Measurements from ENCODE around the gene KCNB1.

The KCNB1 gene

DNA sequence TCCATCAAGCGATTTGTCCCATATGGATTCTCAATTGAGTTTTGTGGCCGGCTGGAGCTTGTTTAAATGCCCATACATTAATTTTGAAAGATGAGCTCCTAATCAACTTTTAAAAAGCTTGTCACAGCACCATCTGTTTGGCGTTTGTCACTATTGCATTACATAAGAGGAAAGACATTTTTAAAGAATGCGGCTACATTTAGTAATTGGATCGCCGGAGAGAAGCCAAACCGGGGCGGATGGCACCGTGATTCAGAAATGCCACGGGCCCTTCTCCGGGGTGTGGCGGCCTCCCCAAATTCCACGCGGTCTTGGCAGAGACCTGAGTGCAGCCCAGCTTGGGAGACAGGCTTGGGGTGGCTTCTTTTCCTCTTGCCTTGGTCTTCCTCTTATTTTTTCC lies 136.9 kb downstream of the KCNB1 start:
- no peak overlapping the region for H3K27ac ChIP-seq
- TF ChIP-seq, protein P1, sequence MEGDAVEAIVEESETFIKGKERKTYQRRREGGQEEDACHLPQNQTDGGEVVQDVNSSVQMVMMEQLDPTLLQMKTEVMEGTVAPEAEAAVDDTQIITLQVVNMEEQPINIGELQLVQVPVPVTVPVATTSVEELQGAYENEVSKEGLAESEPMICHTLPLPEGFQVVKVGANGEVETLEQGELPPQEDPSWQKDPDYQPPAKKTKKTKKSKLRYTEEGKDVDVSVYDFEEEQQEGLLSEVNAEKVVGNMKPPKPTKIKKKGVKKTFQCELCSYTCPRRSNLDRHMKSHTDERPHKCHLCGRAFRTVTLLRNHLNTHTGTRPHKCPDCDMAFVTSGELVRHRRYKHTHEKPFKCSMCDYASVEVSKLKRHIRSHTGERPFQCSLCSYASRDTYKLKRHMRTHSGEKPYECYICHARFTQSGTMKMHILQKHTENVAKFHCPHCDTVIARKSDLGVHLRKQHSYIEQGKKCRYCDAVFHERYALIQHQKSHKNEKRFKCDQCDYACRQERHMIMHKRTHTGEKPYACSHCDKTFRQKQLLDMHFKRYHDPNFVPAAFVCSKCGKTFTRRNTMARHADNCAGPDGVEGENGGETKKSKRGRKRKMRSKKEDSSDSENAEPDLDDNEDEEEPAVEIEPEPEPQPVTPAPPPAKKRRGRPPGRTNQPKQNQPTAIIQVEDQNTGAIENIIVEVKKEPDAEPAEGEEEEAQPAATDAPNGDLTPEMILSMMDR (conservative IDR thresholded peaks at IDR 0.05): no peak

DNA sequence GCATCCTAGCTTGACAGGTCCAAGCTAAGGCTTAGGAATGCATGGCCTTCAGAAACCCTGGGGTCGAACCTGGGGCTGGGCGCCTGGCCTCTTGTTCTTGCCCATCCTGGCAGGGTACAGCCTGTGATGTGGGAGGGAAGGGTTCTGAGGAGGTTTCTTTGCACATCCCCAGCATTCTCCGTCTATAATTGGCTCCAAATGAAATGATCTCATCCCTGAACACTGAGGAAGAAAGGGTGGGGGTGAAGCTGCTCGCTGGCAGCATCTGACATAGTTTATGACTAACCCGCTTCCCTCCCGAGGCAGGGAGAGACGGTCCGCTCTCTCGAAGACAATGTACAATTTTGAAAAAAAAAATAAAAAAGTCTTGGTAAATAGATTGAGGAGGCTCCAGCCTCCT lies 137.5 kb downstream of the KCNB1 start:
- no peak overlapping the region for H3K27ac ChIP-seq
- TF ChIP-seq, protein P1 (conservative IDR thresholded peaks at IDR 0.05): no peak

DNA sequence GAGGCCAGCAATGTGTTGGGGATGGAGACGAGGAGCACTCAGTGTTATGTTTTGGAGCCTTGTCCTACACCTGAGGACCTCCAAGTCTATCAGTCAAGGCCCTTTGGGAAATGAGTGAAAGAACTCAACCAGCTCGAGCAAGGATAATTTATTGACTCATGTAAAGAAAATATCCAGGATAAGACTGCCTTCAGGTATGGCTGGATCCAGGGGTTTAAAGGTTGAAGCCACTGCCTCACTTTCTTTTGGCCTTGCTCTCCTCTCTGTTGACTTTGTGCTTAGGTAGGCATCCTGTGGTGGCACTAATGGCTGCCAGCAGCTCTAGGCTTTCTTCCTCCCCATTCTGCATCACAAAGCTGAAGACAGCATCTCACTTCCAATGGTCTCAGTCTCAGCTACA lies 138.3 kb downstream of the KCNB1 start:
- TF ChIP-seq, protein P1 (conservative IDR thresholded peaks at IDR 0.05): no peak
- no peak overlapping the region for H3K27ac ChIP-seq

DNA sequence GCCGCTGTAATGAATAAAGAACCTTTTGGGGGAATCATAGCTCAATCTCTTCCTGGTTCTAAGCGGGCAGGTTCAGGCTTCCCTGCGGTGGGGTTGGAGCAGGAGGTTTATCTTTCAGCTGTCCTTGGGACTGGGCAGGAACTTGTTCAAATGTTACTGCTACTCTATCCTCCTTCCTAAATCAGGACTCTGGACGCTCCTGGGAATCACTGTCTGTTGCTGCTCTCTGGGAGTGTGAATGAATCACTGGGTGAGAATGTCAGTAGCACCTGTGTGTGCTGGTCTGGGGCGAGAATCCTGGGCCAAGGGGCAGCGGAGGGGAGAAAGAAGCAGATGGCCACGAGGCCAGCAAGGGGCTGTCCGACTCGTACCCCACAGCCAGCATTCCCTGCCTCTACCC lies 139.2 kb downstream of the KCNB1 start:
- no peak overlapping the region for H3K27ac ChIP-seq
- TF ChIP-seq, protein P1 (conservative IDR thresholded peaks at IDR 0.05): no peak

DNA sequence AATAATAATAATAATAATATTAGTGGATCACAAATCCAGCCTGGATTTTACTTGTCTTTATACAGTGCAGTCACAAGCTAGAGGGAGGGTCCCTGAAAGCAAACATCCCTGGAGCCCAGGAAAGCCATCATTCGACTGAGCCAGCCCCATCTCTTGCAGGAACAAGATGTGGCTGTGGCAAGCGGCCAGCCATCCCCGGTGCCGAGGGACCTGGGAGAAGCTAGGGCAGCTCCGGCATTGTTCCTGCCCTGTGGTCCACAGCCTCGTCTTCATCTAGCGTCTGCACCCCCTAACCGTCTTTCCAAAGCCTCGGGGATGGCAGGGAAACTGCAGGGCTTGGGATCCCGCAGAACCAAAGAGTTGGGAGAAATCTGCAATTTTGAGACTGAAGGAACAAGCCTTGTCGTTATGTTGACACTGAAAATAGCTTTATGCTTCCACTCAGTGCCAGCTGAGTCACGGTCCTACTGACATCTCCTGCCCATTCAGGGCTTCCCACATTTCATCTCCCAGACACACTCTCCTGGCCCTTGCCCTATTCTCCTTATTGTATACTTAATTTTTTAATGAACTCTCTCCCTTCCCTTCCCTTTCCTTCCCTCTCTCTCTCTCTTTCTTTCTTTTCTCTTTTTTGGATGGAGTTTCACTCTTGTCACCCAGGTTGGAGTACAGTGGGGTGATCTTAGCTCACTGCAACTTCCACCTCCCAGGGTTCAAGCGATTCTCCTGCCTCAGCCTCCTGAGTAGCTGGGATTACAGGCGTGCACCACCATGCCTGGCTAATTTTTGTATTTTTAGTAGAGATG lies 142.1 kb downstream of the KCNB1 start:
- TF ChIP-seq, protein P1 (conservative IDR thresholded peaks at IDR 0.05): no peak
- H3K27ac ChIP-seq: no peak overlapping the region

DNA sequence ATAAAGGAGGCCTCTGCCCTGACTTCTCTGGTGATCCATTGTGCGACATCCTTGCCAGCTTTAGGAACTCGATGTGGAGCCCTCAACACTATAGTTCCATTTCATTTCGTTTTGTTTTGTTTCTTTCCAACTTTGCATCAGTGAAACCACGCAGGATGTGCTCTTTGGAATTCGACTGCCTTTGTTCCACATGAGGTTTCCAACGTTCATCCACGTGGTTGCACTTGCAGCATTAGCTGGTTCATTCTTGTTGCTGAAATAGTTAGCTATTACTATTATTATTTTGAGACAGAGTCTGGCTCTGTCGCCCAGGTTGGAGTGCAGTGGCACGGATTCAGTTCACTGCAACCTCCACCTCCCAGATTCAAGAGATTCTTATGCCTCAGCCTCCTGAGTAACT lies 143.3 kb downstream of the KCNB1 start:
- TF ChIP-seq, protein P1 (conservative IDR thresholded peaks at IDR 0.05): no peak
- no peak overlapping the region for H3K27ac ChIP-seq

DNA sequence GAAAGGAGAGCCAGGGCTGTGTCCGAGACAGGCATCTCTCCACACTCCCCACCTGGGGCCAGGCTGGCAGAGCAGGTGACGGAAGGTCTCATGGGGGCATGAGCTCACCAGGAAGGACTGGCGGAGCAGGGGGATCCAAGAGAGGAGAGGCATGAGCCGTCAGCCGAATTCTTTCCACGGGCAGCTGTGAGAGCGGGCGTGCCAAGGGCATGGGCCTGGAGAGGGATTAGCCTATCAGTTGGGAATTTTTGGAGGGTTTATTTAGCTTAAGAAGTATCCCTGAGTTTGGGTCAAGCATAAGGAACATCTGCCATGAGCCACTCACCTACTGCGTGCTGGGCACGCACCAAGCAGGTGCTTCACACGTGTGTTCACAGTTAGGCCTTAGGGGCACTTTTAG lies 144.4 kb downstream of the KCNB1 start:
- TF ChIP-seq, protein P1 (conservative IDR thresholded peaks at IDR 0.05): no peak
- no peak overlapping the region for H3K27ac ChIP-seq
